GM12873 (cell line): ENCODE measurements around the gene CORO2B.

Source experiments
- CTCF ChIP-seq: IDR thresholded peaks from 2 replicates; pipeline ENCODE4 v1.5.1; 2012; ENCODE audit warnings: low read depth, mild to moderate bottlenecking, moderate library complexity, low read length, control low read depth; ENCODE audit not compliant: insufficient read depth; ENCODE audit errors: missing control alignments

CORO2B gene

GRCh38 chr15:68697711-68698690 lies 119.2 kb downstream of the CORO2B start:
- TF ChIP-seq CTCF = no peak

- no peak for TF ChIP-seq CTCF
These were observed 119.9 kb downstream of the CORO2B start for GRCh38 chr15:68698708-68699107.

- no peak for TF ChIP-seq CTCF
These were observed 120.5 kb downstream of the CORO2B start for GRCh38 chr15:68699124-68699880.

GRCh38 chr15:68699881-68700454 lies 121.2 kb downstream of the CORO2B start:
- no peak for TF ChIP-seq CTCF

GRCh38 chr15:68700455-68701123 lies 121.8 kb downstream of the CORO2B start:
- TF ChIP-seq CTCF = no peak

- no peak for TF ChIP-seq CTCF
These were observed 123.1 kb downstream of the CORO2B start for GRCh38 chr15:68701886-68702285.
